HG03378 (cell line): Measurements from ENCODE around the gene CLVS2.

ENCODE experiments used
- ATAC-seq: cut with Tn5 transposase; IDR thresholded peaks from one replicate; pipeline ENCODE4 v1.9.1; 2021; ENCODE audit warnings: mild to moderate bottlenecking, moderate library complexity; ENCODE audit not compliant: unreplicated experiment

The CLVS2 gene, protein sequence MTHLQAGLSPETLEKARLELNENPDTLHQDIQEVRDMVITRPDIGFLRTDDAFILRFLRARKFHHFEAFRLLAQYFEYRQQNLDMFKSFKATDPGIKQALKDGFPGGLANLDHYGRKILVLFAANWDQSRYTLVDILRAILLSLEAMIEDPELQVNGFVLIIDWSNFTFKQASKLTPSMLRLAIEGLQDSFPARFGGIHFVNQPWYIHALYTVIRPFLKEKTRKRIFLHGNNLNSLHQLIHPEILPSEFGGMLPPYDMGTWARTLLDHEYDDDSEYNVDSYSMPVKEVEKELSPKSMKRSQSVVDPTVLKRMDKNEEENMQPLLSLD

DNA sequence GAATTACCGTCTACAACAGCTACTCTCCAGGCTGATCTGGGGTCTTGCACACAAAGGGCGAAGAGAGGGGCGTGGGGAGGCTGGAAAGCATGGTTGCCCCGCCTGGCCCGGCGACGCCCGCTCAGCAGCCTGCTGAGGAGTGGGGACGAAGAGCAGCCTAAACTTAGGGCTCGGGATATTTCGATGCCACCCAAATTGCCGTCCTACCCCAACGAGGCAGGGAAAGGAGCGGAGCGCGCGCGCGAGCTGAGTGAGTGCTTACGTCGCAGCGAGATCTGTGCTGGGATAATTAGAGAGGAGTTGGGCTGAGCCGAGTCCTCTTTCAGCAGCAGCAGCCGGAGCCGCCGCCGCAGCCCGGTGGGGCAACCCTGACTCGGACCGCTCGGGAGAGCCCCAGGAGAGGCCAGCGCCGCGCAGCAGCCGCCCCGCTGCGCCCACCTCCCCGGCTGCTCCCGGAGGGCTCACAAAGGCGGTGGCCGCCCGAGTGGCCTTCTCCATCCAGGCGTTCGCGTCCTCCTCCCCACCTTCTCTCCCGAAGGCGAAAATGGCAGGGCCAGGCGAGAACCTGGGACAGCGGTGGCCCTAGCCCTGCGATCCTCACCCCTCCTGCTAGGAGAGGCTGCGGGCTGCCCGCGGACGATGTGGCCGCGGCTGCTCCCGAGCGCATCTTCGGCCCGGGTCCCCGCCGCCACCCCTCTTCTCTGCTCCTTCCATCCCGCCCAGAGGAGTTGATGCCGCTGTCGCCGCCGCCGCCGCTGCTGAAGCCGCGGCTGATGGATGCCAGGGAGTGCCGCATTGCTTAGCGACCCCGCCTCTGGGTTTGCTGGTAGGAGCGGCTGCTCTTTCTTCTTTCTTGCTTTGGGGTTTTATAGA lies at the start of gene CLVS2:
Gene CLVS2 (plus strand): TSS at position 315 of the 873 bp plus-strand sequence. CDS start 1,543 bp downstream, outside the sequence.
- no peak for ATAC-seq

DNA sequence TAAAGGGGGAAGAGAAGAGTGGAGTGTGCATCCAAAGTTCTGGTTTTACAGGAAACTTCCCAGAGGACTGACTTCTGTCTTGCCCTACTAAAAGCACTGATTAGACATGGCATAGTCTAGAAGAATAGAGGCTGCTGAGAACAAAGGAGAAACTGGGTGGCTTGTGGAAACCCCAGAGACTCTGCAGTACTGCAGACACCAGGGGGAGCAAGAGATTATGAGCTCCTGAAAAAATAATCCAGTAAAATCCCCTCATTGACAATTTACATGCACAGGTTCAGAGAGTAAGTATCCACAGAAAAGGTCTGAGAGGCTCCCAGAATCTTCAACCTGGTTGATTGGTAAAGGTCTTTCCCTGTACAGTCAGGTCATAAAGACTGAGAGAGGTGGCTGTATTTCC lies 48.7 kb upstream of the CLVS2 start:
- ATAC-seq = no peak

DNA sequence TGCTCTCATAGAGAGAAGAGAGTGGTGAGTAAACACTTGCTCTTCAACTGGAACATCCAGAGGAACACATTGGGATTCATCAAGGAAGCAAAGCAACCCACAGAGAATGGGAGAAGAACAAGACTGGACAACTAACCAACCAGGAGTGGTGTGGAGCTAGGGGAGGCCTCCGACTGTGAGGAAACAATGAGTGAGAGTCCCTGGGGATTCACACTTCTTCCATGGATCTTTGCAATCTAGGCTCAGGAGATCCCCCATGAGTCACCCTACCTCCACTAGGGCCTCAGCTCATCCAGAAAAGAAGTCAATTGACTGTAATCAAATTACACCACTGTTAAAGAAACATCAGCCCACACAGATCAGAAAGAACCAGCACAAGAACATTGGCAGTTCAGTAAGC lies 42.3 kb upstream of the CLVS2 start:
- ATAC-seq = no peak

DNA sequence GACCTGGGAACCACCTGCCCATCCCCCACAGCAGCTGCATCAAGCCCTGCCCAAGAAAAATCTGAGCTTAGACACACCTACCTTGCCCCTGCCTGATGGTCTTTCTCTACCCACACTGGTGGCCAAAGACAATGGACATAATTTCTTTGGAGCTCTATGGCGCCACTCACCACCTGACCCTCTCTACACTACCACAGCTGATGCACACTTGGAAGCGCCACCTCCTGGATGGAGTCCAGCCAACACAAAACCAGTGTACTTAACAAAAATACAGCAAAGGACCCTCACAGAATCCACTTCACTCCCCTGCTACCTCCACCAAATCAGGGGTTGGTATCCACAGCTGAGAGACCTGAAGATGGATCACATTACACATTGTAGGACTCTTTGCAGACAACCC lies 39.7 kb upstream of the CLVS2 start:
- ATAC-seq = no peak

DNA sequence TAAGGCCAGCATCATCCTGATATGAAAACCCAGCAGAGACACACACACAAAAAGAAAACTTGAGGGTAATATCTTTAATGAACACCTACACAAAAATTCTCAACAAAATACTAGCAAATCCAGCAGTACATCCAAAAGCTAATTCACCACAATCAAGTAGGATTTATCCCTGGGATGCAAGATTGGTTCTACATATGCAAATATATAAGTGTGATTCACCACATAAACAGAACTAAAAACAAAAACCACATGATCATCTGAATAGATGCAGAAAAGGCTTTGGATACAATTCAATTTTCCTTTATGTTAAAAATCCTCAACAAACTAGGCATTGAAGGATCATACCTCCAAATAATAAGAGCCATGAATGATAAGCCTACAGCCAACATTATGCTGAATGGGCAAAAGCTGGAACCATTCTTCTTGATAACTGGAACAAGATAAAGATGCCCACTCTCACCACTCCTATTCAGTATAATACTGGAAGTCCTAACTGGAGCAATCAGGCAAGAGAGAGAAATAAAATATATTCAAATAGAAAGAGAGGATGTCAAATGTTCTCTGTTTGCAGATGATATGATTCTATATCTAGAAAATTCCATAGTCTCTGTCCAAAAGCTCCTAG lies 33.9 kb upstream of the CLVS2 start:
- no peak for ATAC-seq

DNA sequence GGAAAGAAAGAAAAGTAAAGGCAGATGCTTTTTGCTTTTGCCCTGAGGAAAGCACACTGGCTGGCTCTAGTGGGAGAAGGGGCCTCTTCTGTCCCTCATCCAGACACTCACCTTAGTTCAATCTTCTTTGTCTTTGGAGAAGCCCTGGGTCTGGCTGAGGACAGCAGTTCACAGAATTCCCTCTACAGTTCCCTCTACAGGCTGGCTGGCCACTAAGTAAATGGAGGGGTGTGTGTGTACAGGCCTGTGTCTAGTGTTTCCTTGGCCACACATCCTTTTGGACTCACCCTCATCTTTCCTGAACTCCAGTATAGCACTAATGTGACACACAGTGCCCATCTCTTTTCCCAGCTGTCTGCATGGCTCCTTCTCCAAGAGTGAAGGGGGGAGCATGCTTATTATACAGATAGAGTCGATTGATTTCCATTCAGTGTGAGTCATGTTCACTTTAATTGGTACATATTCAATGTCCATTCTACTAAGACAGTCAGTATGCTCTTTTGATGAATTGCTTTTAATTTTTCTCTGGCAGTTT lies 26.0 kb upstream of the CLVS2 start:
- ATAC-seq = no peak

DNA sequence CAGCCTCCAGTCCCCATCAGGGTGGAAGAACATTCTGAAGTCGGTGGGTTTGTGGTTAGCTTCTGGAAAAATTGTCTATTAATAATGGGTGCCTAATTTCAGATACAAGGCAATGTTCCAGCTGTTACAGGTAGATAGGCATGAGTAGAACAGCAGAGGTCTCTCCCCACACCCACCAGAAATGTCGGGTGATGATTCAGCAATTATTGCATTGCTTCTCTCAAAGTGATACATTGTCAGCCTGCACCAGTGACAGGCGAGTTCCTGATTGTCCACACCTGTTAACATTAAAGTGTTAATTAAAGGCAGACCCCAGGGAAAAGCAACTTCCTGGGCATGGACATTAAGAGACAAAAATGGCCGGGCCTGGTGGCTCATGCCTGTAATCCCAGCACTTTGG lies 18.9 kb upstream of the CLVS2 start:
- ATAC-seq = no peak

DNA sequence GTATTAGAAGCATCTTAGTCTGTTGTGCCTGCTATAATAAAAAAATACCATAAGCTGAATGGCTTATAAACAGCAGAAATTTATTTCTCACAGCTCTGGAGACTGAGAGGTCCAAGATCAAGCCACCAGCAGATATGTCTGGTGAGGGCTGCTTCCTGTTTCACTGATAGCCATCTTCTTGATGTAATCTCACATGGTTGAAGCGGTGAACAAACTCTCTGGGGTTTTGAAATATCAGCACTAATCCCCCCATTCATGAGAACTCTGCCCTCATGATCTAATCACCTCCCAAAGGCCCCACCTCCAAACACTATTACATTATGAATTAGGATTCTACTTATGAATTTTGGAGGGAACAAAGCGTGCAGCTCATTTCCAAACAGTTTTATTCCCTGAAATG lies 11.6 kb upstream of the CLVS2 start:
- no peak for ATAC-seq

DNA sequence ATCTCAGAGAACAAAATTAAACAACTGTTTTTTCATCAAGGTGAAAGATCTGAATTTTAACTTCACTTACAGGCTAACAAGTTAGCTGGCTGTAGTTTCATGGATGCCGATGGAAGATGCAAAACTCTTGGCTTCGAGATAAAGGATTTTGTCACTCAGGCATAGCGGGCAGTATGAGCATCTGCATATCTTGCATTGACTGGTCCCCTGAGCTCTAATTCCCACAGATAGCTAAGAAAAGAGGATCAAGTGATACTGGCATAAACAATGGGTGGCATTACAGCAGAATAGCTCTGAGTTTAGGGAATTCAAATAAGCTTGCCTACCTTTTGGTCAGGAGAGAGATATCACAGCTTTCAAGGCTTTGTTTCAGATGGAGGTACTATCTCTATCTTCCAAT lies 1.8 kb upstream of the CLVS2 start:
- ATAC-seq = no peak

DNA sequence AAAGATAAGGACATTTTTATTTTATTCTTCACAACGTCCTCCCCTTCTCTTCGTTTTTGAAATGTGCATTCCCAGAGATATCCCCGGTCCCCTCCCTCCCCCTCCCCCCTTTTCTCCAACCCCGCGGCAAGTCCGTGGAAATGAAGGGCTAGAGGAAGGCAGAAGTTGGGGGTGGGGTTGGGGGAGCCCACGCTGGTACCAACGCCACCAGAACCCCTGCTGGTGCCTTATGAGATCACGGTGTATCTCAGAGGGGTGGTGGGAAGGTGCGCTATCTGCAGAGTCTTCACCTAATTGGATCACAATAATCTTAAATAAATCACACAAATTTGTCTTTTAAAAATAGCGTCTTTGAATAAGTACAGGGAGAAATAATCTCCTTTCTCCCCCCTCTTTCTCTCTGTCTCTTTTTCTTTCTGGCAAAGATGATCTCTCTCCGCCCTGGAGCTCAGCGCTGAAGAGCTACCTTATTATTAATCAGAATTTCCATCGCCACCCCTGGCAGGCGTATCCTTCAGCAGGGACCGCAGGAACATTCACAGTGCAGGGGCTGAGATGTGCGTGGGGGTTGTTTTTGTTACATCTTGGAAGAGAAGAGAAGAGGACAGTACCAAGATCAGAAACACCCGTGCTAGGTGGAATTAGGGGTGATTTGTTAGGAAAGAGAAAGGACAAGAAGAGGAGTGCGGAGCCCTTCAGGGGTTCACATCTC lies 915 bp downstream of the CLVS2 start:
- no peak for ATAC-seq

DNA sequence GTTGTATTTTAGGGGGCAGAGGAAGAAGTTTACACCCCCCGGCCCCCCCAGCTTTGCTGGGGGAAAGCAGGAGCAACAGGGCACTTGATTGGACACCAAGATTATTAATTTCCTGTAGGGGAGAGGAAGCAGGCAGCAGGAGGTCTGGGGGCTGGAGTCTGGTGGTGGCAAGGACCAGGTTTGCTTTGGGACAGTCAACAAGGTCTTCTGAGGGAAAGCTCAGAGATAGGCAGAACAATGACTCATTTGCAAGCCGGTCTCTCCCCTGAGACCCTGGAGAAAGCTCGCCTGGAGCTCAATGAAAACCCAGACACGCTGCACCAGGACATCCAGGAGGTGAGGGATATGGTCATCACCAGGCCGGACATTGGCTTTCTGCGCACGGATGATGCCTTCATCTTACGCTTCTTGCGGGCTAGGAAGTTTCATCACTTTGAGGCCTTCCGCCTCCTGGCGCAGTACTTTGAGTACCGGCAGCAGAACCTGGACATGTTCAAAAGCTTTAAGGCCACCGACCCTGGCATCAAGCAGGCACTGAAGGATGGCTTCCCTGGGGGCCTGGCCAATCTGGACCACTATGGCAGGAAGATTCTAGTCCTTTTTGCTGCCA lies 1.6 kb downstream of the CLVS2 start:
- ATAC-seq = no peak

DNA sequence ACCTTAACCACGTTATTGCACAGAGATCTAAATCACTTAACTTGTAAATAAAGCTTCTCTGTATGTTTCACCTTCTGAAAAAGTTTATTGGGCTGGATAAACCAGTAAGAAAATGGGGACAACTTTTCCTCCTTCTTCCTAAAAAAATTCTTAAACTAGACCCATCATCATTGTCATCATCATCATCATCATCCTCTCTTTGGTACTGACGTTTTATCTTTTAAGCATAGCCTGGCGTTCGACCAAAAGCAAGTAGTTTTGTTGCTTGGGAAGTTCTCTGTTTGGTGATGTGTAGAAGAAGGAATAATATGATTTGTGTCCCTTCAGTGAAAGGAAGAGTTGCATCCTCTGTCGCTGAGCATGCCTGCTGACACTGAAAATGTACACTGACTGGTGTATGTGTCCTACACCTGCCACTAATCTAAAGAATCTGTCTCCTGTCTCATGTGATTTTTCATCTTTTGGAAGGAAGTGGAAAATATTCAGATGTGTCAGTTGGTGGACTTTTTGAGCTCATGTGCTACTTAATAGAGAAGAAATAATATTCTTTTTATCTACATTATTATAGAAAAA lies 2.5 kb downstream of the CLVS2 start:
- ATAC-seq = no peak

DNA sequence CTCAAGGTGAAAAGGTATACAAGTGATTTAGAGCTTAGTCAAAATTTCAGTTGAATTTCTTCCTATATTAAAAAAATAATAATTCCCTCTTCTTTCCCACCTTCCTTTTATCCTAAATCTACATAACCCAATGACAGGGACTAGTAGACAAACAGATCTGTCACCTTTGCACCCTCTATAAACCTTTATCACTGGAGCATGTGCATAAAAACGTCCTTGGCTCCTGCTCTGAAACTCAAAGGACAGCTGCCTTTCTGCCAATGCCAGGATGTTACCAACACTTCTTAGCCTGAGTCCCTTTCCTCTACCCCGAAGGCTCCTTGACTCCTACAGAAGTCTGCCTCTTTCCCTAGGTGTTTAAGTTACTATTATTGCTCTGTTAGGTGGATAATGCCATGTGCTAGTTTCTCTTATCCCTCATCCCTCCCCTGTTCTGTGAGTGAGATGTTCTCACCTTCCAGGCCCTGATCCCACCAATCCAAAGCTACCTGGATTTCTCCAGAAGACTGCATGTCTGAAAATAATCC lies 4.3 kb downstream of the CLVS2 start:
- ATAC-seq = no peak

DNA sequence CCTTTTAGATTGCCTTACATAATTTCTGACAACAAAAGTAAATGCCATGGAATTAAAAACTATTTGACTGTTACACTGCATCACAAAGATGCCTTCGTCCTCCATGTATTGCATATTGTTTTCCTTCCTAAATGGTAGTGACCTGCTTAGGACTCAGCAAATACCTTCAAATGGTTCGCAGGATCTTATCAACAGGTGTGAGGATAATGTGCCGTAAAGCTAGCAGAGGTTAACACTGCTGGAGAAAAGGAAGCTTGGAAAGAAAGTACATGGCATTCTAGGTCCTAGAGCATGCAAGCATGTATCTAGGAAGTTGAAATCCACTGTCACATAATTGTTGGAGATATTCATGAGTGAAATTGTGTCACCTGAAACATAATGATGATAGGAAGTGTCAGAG lies 5.5 kb downstream of the CLVS2 start:
- ATAC-seq = no peak

DNA sequence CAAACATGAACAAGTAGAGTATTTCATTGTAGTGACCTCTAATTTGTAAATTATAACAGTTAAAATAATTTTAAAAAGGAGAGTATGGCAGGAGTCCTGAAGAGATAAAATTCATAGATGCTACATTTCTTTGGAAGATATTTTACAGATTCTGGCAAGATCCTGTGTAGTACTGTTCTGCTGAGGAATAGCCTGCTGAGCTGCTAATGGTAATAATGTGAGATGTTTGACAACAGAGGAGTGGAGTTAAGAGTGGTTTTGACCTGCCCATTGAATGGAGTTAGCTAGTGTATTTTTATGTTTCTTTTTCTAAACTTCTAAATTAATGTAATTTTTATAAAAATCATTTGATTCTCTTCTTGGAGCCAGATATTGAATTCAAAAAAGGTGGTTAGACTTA lies 11.8 kb downstream of the CLVS2 start:
- no peak for ATAC-seq

DNA sequence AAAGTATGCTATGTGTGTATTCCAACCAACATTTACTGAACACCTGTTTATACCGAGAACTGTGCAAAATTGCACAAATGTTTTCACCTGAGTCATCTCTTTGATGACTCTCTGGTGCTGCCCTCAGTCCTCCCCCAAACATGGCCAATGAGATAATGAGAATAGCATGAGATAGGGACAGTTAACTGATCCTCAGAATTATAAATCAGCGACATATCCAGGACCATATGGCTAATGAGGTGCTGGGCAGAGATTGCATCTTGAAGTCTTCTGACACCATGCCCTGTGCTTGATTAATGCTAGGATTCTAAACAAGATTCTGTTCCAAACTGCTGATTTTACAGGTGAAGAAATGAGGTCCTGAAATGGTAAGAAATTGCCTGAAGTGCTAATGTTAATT lies 13.0 kb downstream of the CLVS2 start:
- ATAC-seq = no peak

DNA sequence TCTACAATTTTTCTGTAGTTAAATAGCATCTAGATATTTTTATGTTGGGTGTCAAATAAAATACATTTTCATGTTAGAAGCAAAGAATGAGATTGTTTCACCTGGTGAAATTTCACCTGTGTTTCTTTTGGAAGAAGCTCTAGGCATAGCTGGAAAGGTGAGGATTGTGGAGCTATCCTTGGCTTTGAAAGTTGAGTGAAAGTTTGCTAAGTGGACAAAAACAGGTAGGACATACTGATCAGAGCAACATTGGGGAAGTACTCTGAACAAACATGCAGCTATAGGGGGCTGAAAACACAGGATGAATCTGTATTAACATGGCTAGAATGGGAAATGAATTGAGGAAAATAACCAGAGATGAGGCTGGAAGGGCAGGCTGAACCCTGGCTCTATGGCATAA lies 18.8 kb downstream of the CLVS2 start:
- no peak for ATAC-seq

DNA sequence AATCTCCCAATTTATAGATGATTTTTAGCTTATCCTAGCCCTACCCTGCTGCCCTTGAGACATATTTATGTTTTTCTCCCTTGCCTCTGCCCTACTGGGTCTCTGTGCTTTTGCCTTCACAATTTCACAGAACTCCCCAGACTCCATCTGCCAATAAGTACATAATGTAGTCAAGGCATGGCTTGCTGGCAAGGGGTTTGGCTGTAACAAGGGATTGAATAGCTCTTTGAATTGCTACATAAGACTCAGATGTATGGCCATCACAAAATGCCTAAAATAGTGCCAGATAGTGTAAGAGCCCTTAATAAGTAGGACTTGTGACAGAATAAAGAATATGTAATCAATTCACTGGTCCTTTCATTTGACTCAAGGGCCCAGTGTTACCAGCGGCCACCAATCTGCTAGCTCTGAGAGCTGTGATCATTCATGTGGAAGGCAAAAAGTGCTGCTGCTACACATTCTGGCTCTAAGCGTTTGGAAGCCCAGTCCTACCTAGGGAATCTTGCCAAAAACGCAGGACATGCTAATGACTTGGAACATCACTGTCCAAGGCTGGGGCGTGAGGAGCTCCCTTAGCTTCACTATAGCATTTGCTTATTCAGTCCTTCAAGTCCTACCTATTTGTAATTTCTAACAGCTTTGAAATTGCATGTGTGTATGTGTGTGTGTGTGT lies 20.5 kb downstream of the CLVS2 start:
- ATAC-seq = no peak

DNA sequence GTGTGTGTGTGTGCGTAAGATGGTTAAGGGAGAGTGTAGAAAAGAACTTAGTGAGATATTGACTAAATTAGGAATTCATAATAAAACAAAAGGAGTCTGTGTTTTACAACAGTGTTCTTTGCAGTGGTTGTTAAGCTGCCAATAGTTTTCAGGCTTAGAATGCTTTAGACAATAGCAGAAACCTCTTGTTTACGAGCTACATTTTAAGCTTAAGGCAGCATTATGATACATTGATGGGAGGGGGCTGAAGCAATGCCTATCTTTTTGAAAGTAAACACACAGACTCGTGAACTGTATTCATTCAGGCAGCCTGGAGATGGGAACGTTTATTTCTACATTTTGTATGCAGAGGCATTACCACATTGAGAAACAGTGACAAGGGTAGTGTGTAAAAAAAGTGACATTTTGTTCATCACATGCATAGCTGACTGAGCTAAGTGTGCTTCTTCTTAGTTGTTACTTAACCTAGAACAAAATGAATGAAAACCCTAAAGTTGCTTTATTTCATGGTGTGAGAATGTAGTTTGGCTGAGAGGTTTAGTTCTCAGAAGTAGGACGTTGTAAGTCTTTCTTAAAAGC lies 21.2 kb downstream of the CLVS2 start:
- ATAC-seq = no peak
